Measurements from ENCODE around the gene BTN2A1. TPM values are rescaled to one million over a fixed set of nuclear protein-coding genes. Genes with fewer than 3 reads are reported as not detected.
"Not testable (repeated sequence)": the region's sequence is repeated elsewhere in the genome, so short reads cannot be mapped to it uniquely, and the experiment has no call there.

Gene BTN2A1
- total RNA-seq, 2 donors from 2014 or later: 11.5 to 24.1 TPM

DNA sequence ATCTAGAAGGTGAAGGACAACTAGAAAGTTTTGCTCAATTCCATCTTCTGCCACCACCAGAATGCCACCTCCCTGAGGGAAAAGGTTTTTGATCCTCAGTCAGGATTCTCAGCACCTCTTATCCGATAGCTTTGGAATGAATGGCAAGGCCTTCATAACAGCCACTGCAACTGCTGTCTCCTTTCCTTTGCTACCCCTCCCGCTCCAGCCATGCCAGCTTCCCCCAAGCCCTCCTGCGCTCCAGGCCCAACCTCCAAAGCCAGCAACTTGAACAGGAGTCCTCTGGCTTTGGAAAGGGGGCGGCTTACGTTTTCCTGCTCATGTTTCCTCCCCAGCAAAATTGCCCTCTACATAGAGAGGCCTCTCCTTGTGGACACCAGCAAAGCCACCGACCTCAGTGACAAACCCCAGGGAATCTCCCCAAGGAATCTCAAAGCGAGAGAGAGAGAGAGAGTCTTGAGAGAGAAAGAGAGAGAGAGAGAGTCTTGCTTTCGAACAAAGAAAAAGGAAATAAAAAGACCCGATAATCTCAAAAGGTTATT lies 420 bp upstream of the BTN2A1 start:
- Histone ChIP-seq H3K4me1 (replicated peaks) (peaks cover 16% of the 10 kb centered on the region), H3K9me3 (no peaks in the 10 kb centered on the region), H3K4me3 (peak overlapping the region; percentile 66 to 81), H3K27me3 (replicated peaks; ENCODE audit: insufficient read depth) (no peaks in the 10 kb centered on the region), H3K36me3 (peaks cover 0 to 8% of the 10 kb centered on the region in 2 donors), H3K27ac (peak overlapping the region; percentile 93 to 98)
- TF ChIP-seq POLR2A (IDR thresholded peaks at IDR 0.05) (no peak), CTCF (IDR thresholded peaks at IDR 0.05) (peak in 1 of 4 experiments; percentile 11), POLR2AphosphoS5 (IDR thresholded peaks at IDR 0.05) (no peak)
- 6% methylated on average over 9 of the region's 9 CpGs for WGBS
- intact Hi-C loops (cut with DNase I): loop anchor here (5.0 kb wide), 1 partner anchor 65 kb away; no protein-coding TSS in a partner anchor
- no peak for DNase-seq (ENCODE audit: low spot score)

DNA sequence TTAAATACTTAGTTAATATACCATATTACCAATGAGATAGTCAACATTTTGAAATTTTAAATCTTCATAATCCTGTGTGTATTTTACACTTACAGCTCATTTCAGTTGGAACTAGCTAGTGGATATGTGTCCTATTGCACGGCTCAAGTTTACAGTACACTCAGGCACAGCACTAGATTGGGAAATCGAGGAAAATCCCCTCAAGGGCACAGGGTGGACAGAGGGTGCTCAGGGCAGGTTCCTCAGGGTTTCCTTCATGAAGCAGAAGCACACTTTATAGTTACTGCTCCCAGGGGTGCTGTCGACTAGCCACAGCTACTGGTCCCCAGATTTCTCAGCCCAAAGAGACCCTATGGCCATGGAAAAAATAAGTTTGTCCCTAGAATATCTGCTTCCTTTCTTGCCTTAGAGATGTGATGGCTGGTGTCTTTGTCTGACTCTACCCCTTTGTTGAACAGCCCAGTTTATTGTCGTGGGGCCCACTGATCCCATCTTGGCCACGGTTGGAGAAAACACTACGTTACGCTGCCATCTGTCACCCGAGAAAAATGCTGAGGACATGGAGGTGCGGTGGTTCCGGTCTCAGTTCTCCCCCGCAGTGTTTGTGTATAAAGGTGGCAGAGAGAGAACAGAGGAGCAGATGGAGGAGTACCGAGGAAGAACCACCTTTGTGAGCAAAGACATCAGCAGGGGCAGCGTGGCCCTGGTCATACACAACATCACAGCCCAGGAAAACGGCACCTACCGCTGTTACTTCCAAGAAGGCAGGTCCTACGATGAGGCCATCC lies 1.5 kb downstream of the BTN2A1 start:
- Histone ChIP-seq H3K9me3 (no peaks in the 10 kb centered on the region), H3K27me3 (replicated peaks; ENCODE audit: insufficient read depth) (no peaks in the 10 kb centered on the region), H3K27ac (no peak overlapping the region), H3K4me3 (peak overlapping the region in 1 of 2 donors; percentile 66), H3K36me3 (peaks cover 8 to 13% of the 10 kb centered on the region in 2 donors), H3K4me1 (replicated peaks) (peaks cover 16% of the 10 kb centered on the region)
- intact Hi-C loops (cut with DNase I): loop anchor here (5.0 kb wide), 1 partner anchor 63 kb away; no protein-coding TSS in a partner anchor
- DNase-seq (ENCODE audit: low spot score): no peak
- TF ChIP-seq POLR2A (IDR thresholded peaks at IDR 0.05): no peak
- no peak for TF ChIP-seq CTCF (IDR thresholded peaks at IDR 0.05)
- no peak for TF ChIP-seq POLR2AphosphoS5 (IDR thresholded peaks at IDR 0.05)
- 70% methylated on average over 16 of the region's 16 CpGs for WGBS

GRCh38 chr6:26461353-26461752 lies 3.6 kb downstream of the BTN2A1 start:
- 72% methylated on average over 5 of the region's 5 CpGs for WGBS
- H3K4me3 ChIP-seq; intact Hi-C loops (cut with DNase I); H3K27ac ChIP-seq; DNase-seq (ENCODE audit: low spot score); H3K27me3 ChIP-seq (replicated peaks; ENCODE audit: insufficient read depth); H3K9me3 ChIP-seq: not testable (repeated sequence)
- H3K36me3 ChIP-seq: peaks cover 12 to 13% of the 10 kb centered on the region in 2 donors
- H3K4me1 ChIP-seq (replicated peaks): peaks cover 16% of the 10 kb centered on the region

GRCh38 chr6:26464014-26464413 lies 6.3 kb downstream of the BTN2A1 start:
- Histone ChIP-seq H3K4me3 (no peak overlapping the region), H3K27me3 (replicated peaks; ENCODE audit: insufficient read depth) (no peaks in the 10 kb centered on the region), H3K27ac (no peak overlapping the region), H3K4me1 (replicated peaks) (peaks cover 14% of the 10 kb centered on the region), H3K36me3 (peaks cover 13 to 28% of the 10 kb centered on the region in 2 donors), H3K9me3 (no peaks in the 10 kb centered on the region)
- DNase-seq (ENCODE audit: low spot score): no peak
- 97% methylated on average over 4 of the region's 4 CpGs for WGBS
- intact Hi-C loops (cut with DNase I): no loop called here
- TF ChIP-seq POLR2AphosphoS5 (IDR thresholded peaks at IDR 0.05): no peak
- TF ChIP-seq CTCF (IDR thresholded peaks at IDR 0.05): no peak
- no peak for TF ChIP-seq POLR2A (IDR thresholded peaks at IDR 0.05)

- 96% methylated on average over 7 of the region's 7 CpGs for WGBS
- no peak for DNase-seq (ENCODE audit: low spot score)
- intact Hi-C loops (cut with DNase I): no loop called here
- Histone ChIP-seq H3K36me3 (peaks cover 13 to 27% of the 10 kb centered on the region in 2 donors), H3K9me3 (no peaks in the 10 kb centered on the region), H3K4me3 (no peak overlapping the region), H3K4me1 (replicated peaks) (peaks cover 10% of the 10 kb centered on the region), H3K27ac (no peak overlapping the region), H3K27me3 (replicated peaks; ENCODE audit: insufficient read depth) (no peaks in the 10 kb centered on the region)
- no peak for TF ChIP-seq POLR2A (IDR thresholded peaks at IDR 0.05)
- no peak for TF ChIP-seq CTCF (IDR thresholded peaks at IDR 0.05)
- TF ChIP-seq POLR2AphosphoS5 (IDR thresholded peaks at IDR 0.05): no peak
Observed at GRCh38 chr6:26464416-26465131, 6.8 kb downstream of the BTN2A1 start.
